ENCODE measurements around the gene RTL9.
A peak's percentile ranks its signal among the peaks of the same experiment; 100 is the strongest.
"Not testable (repeated sequence)": the region's sequence is repeated elsewhere in the genome, so short reads cannot be mapped to it uniquely, and the experiment has no call there.

RTL9 gene

DNA sequence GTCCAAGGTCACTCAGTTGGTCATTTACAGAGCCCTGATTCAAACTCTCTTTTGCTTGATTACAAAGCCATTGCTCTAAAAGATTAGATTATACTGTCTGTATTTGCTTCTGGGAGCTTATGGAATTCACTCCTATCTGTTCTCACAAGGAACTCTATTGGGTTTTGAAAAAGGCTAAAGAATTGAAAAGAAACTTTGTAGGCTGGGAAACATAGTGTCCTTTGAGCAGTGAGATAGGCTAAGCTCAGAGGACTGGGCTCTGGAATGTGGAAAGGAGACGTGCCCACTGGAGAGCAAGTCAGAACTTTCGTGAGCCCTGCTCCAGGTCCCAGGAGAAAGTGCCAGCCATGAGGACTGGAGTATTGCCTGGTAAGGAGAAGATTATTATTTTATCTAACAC lies at the start of gene RTL9:
Gene RTL9, plus strand, starts transcription at position 301 of the 400 bp plus-strand sequence. CDS start 91,770 bp downstream, outside the sequence.
- FAIRE-seq: no peak

DNA sequence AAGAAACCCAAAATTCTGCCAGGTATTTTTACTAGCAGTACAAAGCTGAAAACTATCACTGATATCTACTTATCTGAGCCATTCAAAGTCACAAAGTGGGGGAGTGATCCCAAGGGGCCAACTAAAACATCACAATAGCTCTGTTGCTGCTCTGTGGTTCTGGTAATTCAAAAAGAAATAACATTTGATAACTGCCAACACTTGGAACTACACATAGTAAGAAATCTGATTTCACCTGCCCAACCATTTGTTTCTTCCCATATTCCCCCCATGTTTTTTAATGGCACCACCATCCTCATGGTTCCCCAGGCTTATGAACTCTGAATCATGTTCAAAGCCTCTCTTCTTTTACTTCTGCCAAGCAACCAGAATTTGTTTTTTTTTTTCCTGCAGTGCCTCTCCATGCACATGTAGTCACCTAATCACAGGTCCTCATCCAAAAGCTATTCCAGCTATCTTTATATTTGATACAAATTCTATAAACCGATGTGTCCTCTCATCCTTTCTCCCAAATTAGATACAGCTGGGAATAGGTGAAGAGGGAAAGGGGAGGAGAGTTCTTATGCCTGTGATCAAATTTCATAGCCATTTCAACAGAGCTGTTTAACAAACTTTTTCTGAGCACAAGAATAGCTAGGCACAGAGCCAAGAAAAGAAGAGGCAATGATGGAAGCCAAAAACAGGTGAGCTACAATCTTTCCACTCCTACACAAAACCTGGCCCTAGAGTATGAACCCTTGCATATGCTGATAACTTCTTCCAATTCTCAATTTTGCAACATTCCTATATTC lies 48.5 kb upstream of the RTL9 start:
- no peak for FAIRE-seq

DNA sequence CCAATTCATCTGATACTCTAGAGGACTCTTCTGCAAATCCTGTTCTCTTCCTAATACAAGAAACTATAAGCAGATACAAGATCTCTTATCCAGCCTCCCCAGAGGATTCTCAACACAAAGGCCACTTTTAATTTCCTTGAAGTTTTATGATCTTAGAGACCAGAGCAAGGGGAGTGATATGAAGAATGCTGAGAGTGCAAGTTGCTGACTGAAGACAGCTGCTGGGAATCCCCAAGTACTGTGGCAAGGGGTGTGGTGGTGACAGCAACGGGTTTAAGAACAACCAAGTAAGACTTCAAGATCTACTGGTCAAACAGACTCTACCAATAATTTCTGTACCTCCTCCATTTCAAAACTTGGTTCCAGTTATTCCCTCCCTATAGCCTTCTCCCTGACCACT lies 47.8 kb upstream of the RTL9 start:
- FAIRE-seq: no peak

DNA sequence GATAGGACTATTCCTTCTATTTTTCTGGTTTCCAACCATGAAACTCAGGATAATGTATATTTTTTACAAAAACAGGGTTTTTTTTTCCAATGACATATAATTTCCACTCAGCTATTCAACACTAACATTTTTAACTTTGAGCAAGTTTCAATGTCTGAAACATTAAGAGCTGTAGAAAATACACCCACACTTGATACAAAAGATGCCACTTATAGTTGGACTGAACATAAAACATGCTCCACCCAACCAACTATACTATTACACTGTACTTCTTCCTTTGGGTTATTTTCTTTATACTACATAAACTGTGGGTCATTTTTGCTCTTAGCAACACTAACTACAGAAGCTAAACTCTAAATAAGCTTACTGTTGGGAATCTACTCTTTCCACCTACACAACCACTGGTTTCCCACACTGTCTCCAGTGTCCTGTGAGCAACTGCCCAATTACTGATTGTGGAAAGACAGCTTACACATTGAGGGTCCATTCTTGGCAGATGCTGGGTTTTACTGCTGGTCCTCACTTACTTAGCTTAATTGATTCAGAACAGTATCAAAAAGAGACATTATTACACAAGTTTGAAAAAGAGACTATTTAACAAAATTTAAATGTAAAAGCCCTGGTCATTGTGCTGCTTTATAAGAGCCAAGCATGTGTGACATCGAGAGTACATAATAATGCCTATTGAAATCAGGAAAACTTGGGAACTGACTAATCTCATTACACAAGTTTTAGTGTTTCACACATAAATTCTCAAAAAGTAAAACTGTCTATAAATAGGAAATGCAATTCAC lies 47.0 kb upstream of the RTL9 start:
- FAIRE-seq: no peak

DNA sequence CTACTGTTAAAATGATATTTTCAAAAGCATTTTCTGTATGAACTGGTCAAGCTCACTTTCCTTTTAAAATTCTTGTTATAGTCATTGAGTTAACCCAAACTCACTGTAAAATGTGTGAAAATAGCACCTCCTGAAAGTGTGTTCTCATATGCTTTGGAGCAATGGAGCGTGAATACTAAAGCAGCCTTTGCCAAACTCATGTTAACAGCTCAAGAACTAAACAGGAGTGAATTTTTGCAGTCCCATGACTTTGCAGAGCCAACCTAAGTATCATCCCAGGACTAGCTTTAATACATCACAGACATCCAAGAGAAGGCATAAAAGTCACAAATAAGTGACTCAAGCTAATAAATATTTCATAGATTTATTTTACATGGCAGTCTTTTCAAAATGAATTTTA lies 43.1 kb upstream of the RTL9 start:
- FAIRE-seq: no peak

GRCh38 chrX:110316351-110317060 lies 42.1 kb upstream of the RTL9 start:
- FAIRE-seq: no peak

DNA sequence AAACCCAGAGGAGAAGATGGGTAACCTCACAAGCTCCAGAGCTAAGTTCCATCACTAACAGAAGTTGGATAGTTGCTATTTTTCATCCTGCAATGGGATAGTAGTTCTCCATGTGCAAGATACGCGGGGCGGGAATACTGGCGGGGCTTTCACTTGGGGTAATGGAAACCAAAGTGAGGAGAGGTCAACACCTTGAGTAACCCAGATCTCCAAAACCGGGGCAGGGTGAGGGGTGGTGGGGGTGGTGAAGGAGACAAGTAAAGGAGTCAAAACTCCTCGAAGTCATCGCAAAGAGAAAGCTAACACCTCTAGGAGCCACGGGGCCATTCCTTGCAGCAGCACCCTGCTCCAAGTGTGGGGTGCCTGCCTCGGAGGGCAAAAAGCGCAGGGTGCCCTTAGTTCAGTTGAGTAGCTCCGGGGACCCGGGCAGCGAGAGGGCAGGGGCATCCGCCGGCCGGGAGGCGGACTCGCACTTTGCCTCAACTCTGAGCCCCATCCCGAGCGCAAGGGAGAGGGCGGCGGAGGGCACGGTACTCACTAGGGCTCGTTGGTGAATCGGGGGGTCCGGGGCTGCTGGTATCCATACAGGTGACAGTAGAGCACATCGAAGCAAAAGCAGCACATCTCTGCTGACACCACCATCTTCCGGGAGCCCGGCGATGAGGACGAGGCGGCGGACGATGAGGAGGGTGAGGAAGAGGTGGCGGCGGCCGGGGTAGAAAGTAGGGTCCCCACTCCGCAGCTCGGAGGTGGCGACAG lies 41.4 kb upstream of the RTL9 start:
- no peak for FAIRE-seq

- no peak for FAIRE-seq
Measured at GRCh38 chrX:110317820-110318663, 40.6 kb upstream of the RTL9 start, which contains the start of gene AMMECR1. TSS of gene AMMECR1 (minus strand) at chrX:110318085. CDS start at chrX:110318071, 14 bp downstream.

GRCh38 chrX:110318664-110318968 lies 40.0 kb upstream of the RTL9 start:
- FAIRE-seq: peak; percentile 60

GRCh38 chrX:110320381-110320987 lies 38.2 kb upstream of the RTL9 start:
- no peak for FAIRE-seq

DNA sequence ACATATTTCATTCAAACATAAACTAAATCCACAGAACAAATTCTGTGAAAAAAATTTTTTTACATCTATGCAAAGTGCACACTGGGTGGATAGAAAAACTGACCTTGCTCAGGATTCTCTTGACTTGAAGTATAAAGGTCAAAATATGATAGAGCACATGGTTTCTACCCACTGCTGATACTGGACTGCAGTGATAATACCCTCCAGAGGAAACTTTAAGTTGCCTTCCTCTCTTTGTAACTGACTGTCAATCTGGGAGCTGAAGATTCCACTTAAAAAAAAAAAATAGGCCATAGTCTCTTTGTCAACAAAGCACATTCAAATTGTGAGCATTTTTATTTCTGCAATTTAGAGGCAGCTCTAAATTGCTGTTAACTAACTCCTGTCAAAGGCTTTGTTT lies 37.6 kb upstream of the RTL9 start:
- peak; percentile 28 for FAIRE-seq

- FAIRE-seq: peak; percentile 97
Measured at GRCh38 chrX:110321670-110322069, 37.0 kb upstream of the RTL9 start.

- FAIRE-seq: no peak
Measured at GRCh38 chrX:110322603-110323002, 36.0 kb upstream of the RTL9 start.

DNA sequence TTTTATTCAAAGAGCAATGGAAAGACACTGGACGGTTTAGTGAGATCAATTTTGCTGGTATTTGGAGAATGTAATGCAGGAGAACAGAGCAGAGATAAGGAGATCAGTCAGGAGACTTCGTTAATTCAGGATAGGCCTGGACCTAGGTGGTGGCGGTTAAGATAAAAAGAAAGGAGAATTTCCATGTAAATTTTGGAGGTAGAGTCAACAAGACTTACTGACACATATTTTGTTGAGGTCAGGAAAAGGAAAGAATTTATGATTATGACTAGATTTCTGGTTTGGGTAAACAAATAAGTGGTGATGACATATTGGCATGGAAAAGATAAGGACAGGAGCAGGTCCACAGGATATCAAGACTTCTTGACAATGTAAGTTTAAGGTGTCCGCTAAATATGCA lies 31.9 kb upstream of the RTL9 start:
- FAIRE-seq: no peak

DNA sequence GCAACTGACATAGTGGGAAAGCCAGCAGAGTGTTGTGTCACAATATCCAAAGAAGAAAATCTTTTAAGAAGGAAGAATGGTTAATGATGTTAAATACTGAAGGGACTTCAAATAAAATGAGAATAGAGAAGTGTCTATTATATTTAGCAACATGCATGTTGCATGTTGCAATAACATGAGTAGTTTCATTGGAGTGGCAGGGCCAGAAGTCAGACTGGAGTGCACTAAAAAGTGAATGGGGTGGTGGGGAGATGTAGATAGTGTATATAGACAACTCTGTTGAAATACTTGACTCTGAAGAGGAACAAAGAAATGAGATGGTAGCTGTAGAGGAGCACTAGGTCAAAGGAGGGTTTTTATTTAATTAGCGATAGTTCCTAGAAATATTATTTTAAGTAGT lies 31.3 kb upstream of the RTL9 start:
- no peak for FAIRE-seq

- not testable (repeated sequence) for FAIRE-seq
Measured at GRCh38 chrX:110328613-110329012, 30.0 kb upstream of the RTL9 start.

GRCh38 chrX:110331444-110332030 lies 27.1 kb upstream of the RTL9 start:
- no peak for FAIRE-seq

DNA sequence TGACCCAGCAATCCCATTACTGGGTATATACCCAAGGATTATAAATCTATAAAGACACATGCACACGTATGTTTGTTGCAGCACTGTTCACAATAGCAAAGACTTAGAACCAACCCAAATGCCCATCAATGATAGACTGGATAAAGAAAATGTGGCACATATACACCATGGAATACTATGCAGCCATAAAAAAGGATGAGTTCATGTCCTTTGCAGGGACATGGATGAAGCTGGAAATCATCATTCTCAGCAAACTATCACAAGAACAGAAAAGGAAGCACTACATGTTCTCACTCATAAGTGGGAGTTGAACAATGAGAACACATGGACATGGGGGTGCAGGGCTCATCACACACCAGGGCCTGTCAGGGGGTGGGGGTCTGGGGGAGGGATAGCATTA lies 25.2 kb upstream of the RTL9 start:
- not testable (repeated sequence) for FAIRE-seq

DNA sequence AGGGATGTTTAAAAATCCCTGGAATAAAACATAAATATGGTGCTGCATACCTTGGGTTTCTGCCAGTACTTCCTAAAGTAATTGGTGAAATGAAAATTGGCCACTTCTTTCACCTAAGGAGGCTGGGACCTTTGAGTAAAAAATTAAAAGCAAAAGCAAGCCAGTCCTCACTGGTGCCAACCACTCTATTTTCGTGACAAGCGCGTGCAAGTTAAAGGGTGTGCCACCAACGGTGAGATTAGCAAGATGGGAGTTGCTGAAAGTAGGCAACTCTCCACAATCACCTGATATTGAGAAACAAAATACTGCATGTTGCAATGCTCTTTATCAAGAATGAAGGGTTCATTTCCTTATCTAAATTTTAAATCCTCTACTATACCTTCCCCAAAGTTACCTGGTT lies 19.7 kb upstream of the RTL9 start:
- FAIRE-seq: no peak

GRCh38 chrX:110341189-110342035 lies 17.2 kb upstream of the RTL9 start:
- no peak for FAIRE-seq

Data from colon (tissue), 2 donors.